ENCODE measurements around the gene CCNL1.
"Not testable (repeated sequence)": the region's sequence is repeated elsewhere in the genome, so short reads cannot be mapped to it uniquely, and the experiment has no call there.

Gene CCNL1

GRCh38 chr3:157107037-157107436 lies 52.9 kb downstream of the CCNL1 start:
- DNase-seq (ENCODE audit: extremely low read depth in 1 of 2, low read depth in 1 of 2) = no peak

DNA sequence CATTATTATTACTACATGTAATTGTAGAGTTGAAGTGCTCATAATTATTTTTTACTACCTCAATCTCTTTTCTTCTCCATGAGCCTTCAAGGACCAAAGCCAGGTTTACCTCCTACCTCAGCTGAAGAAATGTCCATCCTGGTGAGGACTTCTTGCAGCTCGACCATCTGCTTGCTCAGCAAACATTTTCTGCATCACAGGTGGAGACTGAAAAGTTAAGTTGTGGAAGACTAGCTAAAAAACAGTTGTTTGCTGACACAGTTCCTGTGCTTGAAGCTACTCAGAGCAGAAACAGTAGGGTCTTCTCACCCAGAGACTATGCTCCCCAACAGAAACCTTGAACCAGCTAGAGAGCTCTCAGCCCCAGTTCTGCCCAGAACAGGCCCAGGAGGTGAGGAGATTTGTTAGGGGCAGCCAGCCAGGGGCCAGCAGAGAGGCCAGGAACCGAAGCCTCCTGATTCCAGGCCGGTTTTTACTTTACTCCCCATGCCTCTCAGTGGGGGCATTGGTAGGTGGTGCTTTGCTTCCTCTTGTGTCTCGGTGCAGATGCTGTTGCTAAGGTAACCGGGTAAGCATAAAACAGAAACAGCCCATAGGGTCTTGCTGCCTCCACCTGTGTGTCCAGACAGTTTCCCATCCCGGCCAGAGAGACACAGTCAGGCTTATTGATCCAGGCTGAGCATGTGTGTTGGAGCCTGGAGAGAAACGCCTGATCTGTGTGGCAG lies 54.9 kb downstream of the CCNL1 start:
- DNase-seq (ENCODE audit: extremely low read depth in 1 of 2, low read depth in 1 of 2) = no peak

- DNase-seq (ENCODE audit: extremely low read depth in 1 of 2, low read depth in 1 of 2) = no peak
Measured at GRCh38 chr3:157104521-157104920, 55.4 kb downstream of the CCNL1 start.

GRCh38 chr3:157103860-157104259 lies 56.1 kb downstream of the CCNL1 start:
- no peak for DNase-seq (ENCODE audit: extremely low read depth in 1 of 2, low read depth in 1 of 2)

GRCh38 chr3:157103280-157103679 lies 56.7 kb downstream of the CCNL1 start:
- no peak for DNase-seq (ENCODE audit: extremely low read depth in 1 of 2, low read depth in 1 of 2)

DNA sequence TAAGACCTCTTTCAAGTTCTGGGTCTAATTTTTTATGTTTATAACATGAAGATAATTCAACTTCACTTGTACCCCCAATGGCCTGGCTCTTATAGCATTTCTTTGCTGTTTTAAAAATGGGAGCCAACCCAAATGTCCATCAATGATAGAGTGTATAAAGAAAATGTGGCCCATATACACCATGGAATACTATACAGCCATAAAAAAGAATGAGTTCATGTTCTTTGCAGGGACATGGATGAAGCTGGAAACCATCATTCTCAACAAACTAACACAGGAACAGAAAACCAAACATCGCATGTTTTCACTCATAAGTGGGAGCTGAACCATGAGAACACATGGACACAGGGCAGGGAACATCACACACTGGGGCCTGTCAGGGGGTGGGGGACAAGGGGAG lies 57.4 kb downstream of the CCNL1 start:
- DNase-seq (ENCODE audit: extremely low read depth in 1 of 2, low read depth in 1 of 2) = not testable (repeated sequence)

GRCh38 chr3:157102098-157102497 lies 57.8 kb downstream of the CCNL1 start:
- no peak for DNase-seq (ENCODE audit: extremely low read depth in 1 of 2, low read depth in 1 of 2)

DNA sequence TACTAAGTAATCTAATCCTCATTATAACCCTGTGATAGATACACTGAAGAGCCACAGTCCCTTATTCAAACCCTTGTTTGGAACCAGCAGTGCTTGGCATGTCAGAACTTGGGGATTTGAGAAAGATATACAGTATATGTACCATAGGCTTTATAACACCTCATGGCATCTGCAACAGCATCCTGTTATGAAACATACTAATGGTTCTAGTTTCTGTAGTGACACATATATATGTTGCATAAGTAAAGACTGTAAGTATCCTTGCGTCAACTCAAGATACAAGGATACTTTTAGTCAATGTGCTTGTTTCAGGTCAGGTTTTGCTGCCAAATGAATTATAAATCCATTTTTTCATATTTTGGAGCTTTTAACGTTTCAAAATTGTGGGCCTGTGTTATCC lies 58.5 kb downstream of the CCNL1 start:
- no peak for DNase-seq (ENCODE audit: extremely low read depth in 1 of 2, low read depth in 1 of 2)

GRCh38 chr3:157100608-157101396 lies 59.1 kb downstream of the CCNL1 start:
- no peak for DNase-seq (ENCODE audit: extremely low read depth in 1 of 2, low read depth in 1 of 2)

- no peak for DNase-seq (ENCODE audit: extremely low read depth in 1 of 2, low read depth in 1 of 2)
Measured at GRCh38 chr3:157100096-157100477, 59.9 kb downstream of the CCNL1 start.

GRCh38 chr3:157099326-157100095 lies 60.4 kb downstream of the CCNL1 start:
- DNase-seq (ENCODE audit: extremely low read depth in 1 of 2, low read depth in 1 of 2) = no peak

- DNase-seq (ENCODE audit: extremely low read depth in 1 of 2, low read depth in 1 of 2) = no peak
Measured at GRCh38 chr3:157098823-157099185, 61.1 kb downstream of the CCNL1 start.

- no peak for DNase-seq (ENCODE audit: extremely low read depth in 1 of 2, low read depth in 1 of 2)
Measured at GRCh38 chr3:157098121-157098822, 61.7 kb downstream of the CCNL1 start.

All from stimulated activated CD8-positive, alpha-beta memory T cell treated with anti-CD3 and anti-CD28 coated beads, Interleukin-7, amount 100 ng/mL, for 48 hours (primary cell).